ENCODE data around the gene PER2. TPM values are rescaled to one million over a fixed set of nuclear protein-coding genes. Genes with fewer than 3 reads are reported as not detected.

PER2 gene
- total and polyA plus RNA-seq, 2 experiments from 2014 or later = 2.3 to 6.2 TPM

- Histone ChIP-seq H3F3A (ENCODE audit: insufficient read depth) (peaks cover 11% of the 10 kb centered on the region; the same call in 1 of the 2 replicates), H3K36me3 (ENCODE audit: low read depth) (no peaks in the 10 kb centered on the region), H3K9me2 (ENCODE audit: insufficient read depth) (no peaks in the 10 kb centered on the region), H3K9me3 (ENCODE audit: low read depth) (no peaks in the 10 kb centered on the region), H3K4me2 (ENCODE audit: unreplicated experiment) (peak within 1 kb of the TSS; percentile 64), H3K27ac (no peak within 1 kb of the TSS), H3K79me2 (ENCODE audit: insufficient read depth) (no peaks in the 10 kb centered on the region), H3K27me3 (replicated peaks; ENCODE audit: insufficient read depth) (peaks cover 33% of the 10 kb centered on the region), H3K9ac (no peak within 1 kb of the TSS), H2AFZ (peak within 1 kb of the TSS; percentile 77), H4K20me1 (ENCODE audit: insufficient read depth) (no peaks in the 10 kb centered on the region), H3K4me1 (ENCODE audit: insufficient read depth) (no peaks in the 10 kb centered on the region), H3K4me3 (peak within 1 kb of the TSS; percentile 73)
- in situ Hi-C loops (cut with MboI) = no loop called here
- TF ChIP-seq EZH2phosphoT487 (IDR thresholded peaks at IDR 0.05; ENCODE audit: insufficient read depth, low read depth) = no peak
- no peak for TF ChIP-seq EZH2 (IDR thresholded peaks at IDR 0.05; ENCODE audit: insufficient read depth, poor library complexity, severe bottlenecking)
- WGBS, 2 experiments (ENCODE audit: low coverage in 1 of 2, low lambda C conversion rate in 2 of 2, missing lambda C conversion rate in 2 of 2) = 2 to 3% methylated on average over 65 to 66 of the region's 105 CpGs
- peak; percentile 95 for DNase-seq
These were observed 48.3 kb downstream of the PER2 start, which contains the start of gene HES6 for GRCh38 chr2:238239863-238240756. TSS of gene HES6 (minus strand) at chr2:238240038. CDS start at chr2:238239905, 133 bp downstream.

GRCh38 chr2:238239543-238239862, 48.9 kb downstream of the PER2 start:
- in situ Hi-C loops (cut with MboI) = no loop called here
- peak overlapping the region; percentile 73 for H3K4me3 ChIP-seq
- peak overlapping the region; percentile 64 for H3K4me2 ChIP-seq (ENCODE audit: unreplicated experiment)
- H3K27ac ChIP-seq = no peak overlapping the region
- H3K9ac ChIP-seq = no peak overlapping the region
- peak overlapping the region; percentile 77 for H2AFZ ChIP-seq
- TF ChIP-seq EZH2phosphoT487 (IDR thresholded peaks at IDR 0.05; ENCODE audit: insufficient read depth, low read depth) (no peak), EZH2 (IDR thresholded peaks at IDR 0.05; ENCODE audit: insufficient read depth, poor library complexity, severe bottlenecking) (no peak)
- no peaks in the 10 kb centered on the region for H3K36me3 ChIP-seq (ENCODE audit: low read depth)
- no peaks in the 10 kb centered on the region for H3K4me1 ChIP-seq (ENCODE audit: insufficient read depth)
- H3F3A ChIP-seq (ENCODE audit: insufficient read depth) = peaks cover 11% of the 10 kb centered on the region; the same call in 1 of the 2 replicates
- 1 to 2% methylated on average over 14 to 43 of the region's 43 CpGs for WGBS, 2 experiments (ENCODE audit: low coverage in 1 of 2, low lambda C conversion rate in 2 of 2, missing lambda C conversion rate in 2 of 2)
- no peaks in the 10 kb centered on the region for H3K9me3 ChIP-seq (ENCODE audit: low read depth)
- H3K9me2 ChIP-seq (ENCODE audit: insufficient read depth) = no peaks in the 10 kb centered on the region
- H3K79me2 ChIP-seq (ENCODE audit: insufficient read depth) = no peaks in the 10 kb centered on the region
- H4K20me1 ChIP-seq (ENCODE audit: insufficient read depth) = no peaks in the 10 kb centered on the region
- DNase-seq = peak; percentile 46
- H3K27me3 ChIP-seq (replicated peaks; ENCODE audit: insufficient read depth) = peaks cover 33% of the 10 kb centered on the region

- Histone ChIP-seq H3K79me2 (ENCODE audit: insufficient read depth) (no peaks in the 10 kb centered on the region), H3K27me3 (replicated peaks; ENCODE audit: insufficient read depth) (peaks cover 33% of the 10 kb centered on the region), H3F3A (ENCODE audit: insufficient read depth) (peaks cover 11% of the 10 kb centered on the region; the same call in 1 of the 2 replicates), H3K9ac (no peak overlapping the region), H3K9me3 (ENCODE audit: low read depth) (no peaks in the 10 kb centered on the region), H3K4me1 (ENCODE audit: insufficient read depth) (no peaks in the 10 kb centered on the region), H4K20me1 (ENCODE audit: insufficient read depth) (no peaks in the 10 kb centered on the region), H3K36me3 (ENCODE audit: low read depth) (no peaks in the 10 kb centered on the region), H3K9me2 (ENCODE audit: insufficient read depth) (no peaks in the 10 kb centered on the region), H3K27ac (no peak overlapping the region), H3K4me3 (0 out of 2 replicates have a peak overlapping the region, but pooled peaks have one; percentile 15), H2AFZ (no peak overlapping the region), H3K4me2 (ENCODE audit: unreplicated experiment) (no peak overlapping the region)
- in situ Hi-C loops (cut with MboI) = no loop called here
- no peak for TF ChIP-seq EZH2 (IDR thresholded peaks at IDR 0.05; ENCODE audit: insufficient read depth, poor library complexity, severe bottlenecking)
- no peak for TF ChIP-seq EZH2phosphoT487 (IDR thresholded peaks at IDR 0.05; ENCODE audit: insufficient read depth, low read depth)
- DNase-seq = peak; percentile 31
- WGBS, 2 experiments (ENCODE audit: low coverage in 1 of 2, low lambda C conversion rate in 2 of 2, missing lambda C conversion rate in 2 of 2) = 30 to 52% methylated on average over 23 to 41 of the region's 75 CpGs
These were observed 49.5 kb downstream of the PER2 start for GRCh38 chr2:238238766-238239542.

- TF ChIP-seq EZH2 (IDR thresholded peaks at IDR 0.05; ENCODE audit: insufficient read depth, poor library complexity, severe bottlenecking) (no peak), EZH2phosphoT487 (IDR thresholded peaks at IDR 0.05; ENCODE audit: insufficient read depth, low read depth) (no peak)
- Histone ChIP-seq H3K79me2 (ENCODE audit: insufficient read depth) (no peaks in the 10 kb centered on the region), H3F3A (ENCODE audit: insufficient read depth) (peaks cover 11% of the 10 kb centered on the region; the same call in 1 of the 2 replicates), H3K9me2 (ENCODE audit: insufficient read depth) (no peaks in the 10 kb centered on the region), H2AFZ (no peak overlapping the region), H3K9ac (no peak overlapping the region), H3K4me1 (ENCODE audit: insufficient read depth) (no peaks in the 10 kb centered on the region), H3K4me2 (ENCODE audit: unreplicated experiment) (no peak overlapping the region), H3K27ac (no peak overlapping the region), H3K4me3 (no peak overlapping the region), H3K9me3 (ENCODE audit: low read depth) (no peaks in the 10 kb centered on the region), H3K36me3 (ENCODE audit: low read depth) (no peaks in the 10 kb centered on the region), H3K27me3 (replicated peaks; ENCODE audit: insufficient read depth) (peaks cover 33% of the 10 kb centered on the region), H4K20me1 (ENCODE audit: insufficient read depth) (no peaks in the 10 kb centered on the region)
- in situ Hi-C loops (cut with MboI) = no loop called here
- DNase-seq = no peak
- 69 to 71% methylated on average over 5 of the region's 5 CpGs for WGBS, 2 experiments (ENCODE audit: low coverage in 1 of 2, low lambda C conversion rate in 2 of 2, missing lambda C conversion rate in 2 of 2)
These were observed 50.1 kb downstream of the PER2 start for GRCh38 chr2:238238311-238238765.

All from GM23248 (cell line).